RWPE2 (cell line): ENCODE measurements around the gene KRTAP5-4.

Experiments used
- ATAC-seq: fragments of 200-7000 bp; cut with Tn5 transposase; 3 replicates; pipeline ENCODE4 v1.9.1; 2021; ENCODE audit warnings: low read depth
- DNase-seq: peaks from one replicate; pipeline ENCODE4 v3.0.0-alpha.2; 2020; ENCODE audit warnings: low spot score
- H3K27ac ChIP-seq: fragments of 450-650 bp; 2 replicates; pipeline ENCODE4 v1.5.1; 2017; ENCODE audit warnings: mild to moderate bottlenecking; ENCODE audit not compliant: poor library complexity, severe bottlenecking
- H3K27me3 ChIP-seq: fragments of 250-450 bp; sonication (Bioruptor Pico); 2 replicates; pipeline ENCODE4 v1.5.1; 2021; ENCODE audit warnings: mild to moderate bottlenecking, moderate library complexity; ENCODE audit not compliant: insufficient read depth, poor library complexity, severe bottlenecking
- H3K36me3 ChIP-seq: fragments of 250-450 bp; sonication (Bioruptor Pico); 2 replicates; pipeline ENCODE4 v1.5.1; 2020; ENCODE audit warnings: low read depth, mild to moderate bottlenecking, moderate library complexity
- H3K4me1 ChIP-seq: fragments of 250-450 bp; sonication (Bioruptor Pico); 2 replicates; pipeline ENCODE4 v1.5.1; 2021; ENCODE audit warnings: mild to moderate bottlenecking, moderate library complexity; ENCODE audit not compliant: insufficient read depth, poor library complexity, severe bottlenecking
- H3K4me3 ChIP-seq: fragments of 250-450 bp; sonication (Bioruptor Pico); 2 replicates; pipeline ENCODE4 v1.5.1; 2021; ENCODE audit warnings: mild to moderate bottlenecking, moderate library complexity; ENCODE audit not compliant: severe bottlenecking
- H3K9me3 ChIP-seq: fragments of 250-450 bp; sonication (Bioruptor Pico); 2 replicates; pipeline ENCODE4 v1.5.1; 2021; ENCODE audit warnings: mild to moderate bottlenecking, moderate library complexity; ENCODE audit not compliant: severe bottlenecking
- CTCF ChIP-seq: fragments of 450-650 bp; IDR thresholded peaks from one replicate; pipeline ENCODE4 v1.5.1; 2017; ENCODE audit warnings: mild to moderate bottlenecking, moderate library complexity; ENCODE audit not compliant: poor library complexity, severe bottlenecking

The KRTAP5-4 gene

DNA sequence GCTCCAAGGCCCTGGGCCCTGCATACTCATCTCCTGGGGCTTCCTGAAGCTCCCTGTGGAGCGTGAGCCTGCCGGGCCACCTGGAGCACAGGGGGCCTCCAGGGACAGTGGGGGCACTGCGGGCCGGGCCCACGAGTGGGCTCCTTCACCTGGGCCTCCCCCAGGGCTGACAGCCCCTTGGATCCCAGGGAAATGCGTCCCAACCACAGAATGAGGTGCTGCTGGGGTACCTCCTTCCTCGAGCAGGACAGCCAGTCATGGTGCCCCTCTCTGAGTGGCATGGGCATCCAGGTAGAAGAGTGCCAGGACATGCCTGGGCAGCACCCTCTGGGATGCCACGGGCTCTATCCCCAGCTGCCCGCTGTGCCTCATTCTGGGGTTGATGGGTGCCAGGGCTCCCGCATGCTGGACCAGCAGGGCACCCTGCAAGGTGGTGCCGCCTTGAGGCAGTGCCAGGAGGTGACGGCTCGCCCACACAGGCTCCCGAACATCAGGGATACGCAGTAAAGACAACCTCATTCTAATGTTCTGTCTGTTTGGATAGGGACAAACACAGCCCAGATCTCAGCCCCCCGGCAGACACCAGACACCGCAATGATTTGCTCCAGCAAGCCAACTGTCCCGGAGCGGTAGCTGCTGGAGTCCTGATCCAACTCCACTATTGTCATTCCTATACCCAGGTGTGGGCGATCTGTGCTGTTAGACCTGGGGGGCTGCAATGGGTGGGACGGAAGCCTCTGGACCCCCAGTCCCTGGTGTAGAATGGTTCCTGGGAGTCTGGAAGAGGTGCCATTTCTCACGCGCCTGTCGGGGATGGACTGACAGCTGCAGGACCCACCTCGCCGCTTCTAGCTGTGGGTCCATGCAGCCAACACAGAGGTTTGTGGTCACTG is 33.5 kb upstream of the KRTAP5-4 start:
- Histone ChIP-seq H3K4me3 (no peak overlapping the region), H3K9me3 (no peaks in the 10 kb centered on the region), H3K36me3 (no peaks in the 10 kb centered on the region), H3K4me1 (peaks cover under 1% of the 10 kb centered on the region), H3K27me3 (no peaks in the 10 kb centered on the region), H3K27ac (no peak overlapping the region)
- TF ChIP-seq CTCF = no peak
- ATAC-seq (no peak), DNase-seq (no peak)

DNA sequence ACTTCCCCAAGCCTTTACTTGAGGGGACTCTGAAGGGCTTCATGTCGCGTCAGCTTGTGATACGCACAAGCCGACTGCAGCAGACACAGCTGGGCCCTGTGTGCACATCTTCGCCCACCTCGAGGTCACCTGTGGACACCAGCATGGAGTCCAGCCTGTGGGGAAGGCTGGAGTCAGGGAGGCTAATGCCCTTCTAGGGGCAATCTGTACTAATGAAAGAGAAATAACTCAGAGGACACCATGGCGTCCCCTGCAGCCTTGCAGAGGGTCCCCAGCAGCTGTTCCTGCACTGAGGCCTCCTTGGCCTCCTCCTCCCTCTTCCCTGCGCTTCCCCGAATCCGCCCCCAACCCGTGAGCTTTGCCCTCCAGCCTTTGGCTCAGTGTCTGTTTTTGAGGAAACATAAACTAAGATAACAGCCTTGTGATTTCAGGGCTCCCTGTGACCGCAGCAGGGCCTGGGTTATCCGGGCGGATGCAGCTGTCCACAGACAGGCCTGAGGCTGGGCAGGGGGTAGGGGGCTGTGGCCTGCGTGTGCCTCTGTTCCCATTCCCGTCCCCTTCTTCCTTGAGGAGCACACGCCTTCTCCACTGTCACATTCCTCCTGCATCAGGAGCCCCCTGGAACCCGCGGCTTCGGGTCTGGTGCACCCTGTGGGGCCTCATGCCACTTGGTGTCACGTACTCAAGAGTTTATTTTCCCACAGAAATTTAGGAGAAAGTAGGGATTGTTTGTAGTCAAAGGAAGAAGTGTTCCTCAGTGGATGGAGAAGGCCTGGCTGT is 32.6 kb upstream of the KRTAP5-4 start:
- Histone ChIP-seq H3K27me3 (no peaks in the 10 kb centered on the region), H3K9me3 (no peaks in the 10 kb centered on the region), H3K4me1 (peaks cover 6% of the 10 kb centered on the region), H3K4me3 (no peak overlapping the region), H3K36me3 (no peaks in the 10 kb centered on the region), H3K27ac (no peak overlapping the region)
- DNase-seq = no peak
- no peak for TF ChIP-seq CTCF
- ATAC-seq = no peak

DNA sequence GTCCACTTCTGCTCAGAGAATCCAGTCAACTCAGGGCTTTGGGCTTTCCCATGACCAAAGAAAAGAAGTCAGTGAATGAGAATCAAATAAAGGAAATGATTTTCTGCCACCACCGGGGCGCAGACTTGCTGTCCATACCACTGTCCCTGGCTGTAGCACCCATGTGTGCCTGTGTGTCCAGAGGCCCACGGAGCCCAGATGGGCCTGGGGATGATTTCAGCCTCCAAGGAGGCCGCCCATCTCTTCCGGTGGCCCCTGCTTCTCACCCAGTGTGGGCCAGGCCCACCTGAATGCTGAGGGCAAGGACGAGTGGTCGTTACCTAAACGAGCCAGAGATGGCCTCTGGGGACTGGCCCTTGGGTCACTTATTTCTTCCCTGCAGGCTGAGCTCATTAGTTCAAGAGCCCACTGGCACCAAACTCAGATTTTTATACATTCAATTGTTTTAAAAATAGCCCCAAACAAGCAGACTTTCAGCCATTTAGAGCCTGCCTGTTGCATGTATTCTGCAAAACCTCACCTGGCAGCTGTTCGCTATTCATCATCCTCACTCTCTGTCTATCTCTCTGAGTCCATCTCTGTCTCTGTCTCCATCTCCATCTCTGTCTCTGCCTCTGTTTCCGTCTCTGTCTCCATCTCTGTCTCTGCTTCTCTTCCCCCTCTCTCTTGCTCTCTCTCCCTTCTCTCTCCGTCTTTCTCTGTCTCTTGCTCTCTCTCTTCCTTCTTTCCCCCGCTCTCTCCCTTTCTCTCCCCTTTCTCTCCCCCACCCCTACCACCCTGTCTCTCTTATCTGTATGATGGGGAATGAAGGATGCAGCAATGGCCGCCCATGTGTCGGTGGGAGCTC is 31.8 kb upstream of the KRTAP5-4 start:
- Histone ChIP-seq H3K36me3 (no peaks in the 10 kb centered on the region), H3K4me1 (peaks cover 6% of the 10 kb centered on the region), H3K27ac (no peak overlapping the region), H3K27me3 (no peaks in the 10 kb centered on the region), H3K9me3 (no peaks in the 10 kb centered on the region), H3K4me3 (no peak overlapping the region)
- no peak for TF ChIP-seq CTCF
- ATAC-seq (no peak), DNase-seq (no peak)

- TF ChIP-seq CTCF = peak; percentile 90
- no peak for DNase-seq
- no peaks in the 10 kb centered on the region for H3K36me3 ChIP-seq
- H3K4me1 ChIP-seq = peaks cover 6% of the 10 kb centered on the region
- H3K4me3 ChIP-seq = no peak overlapping the region
- H3K27ac ChIP-seq = no peak overlapping the region
- ATAC-seq = peak; percentile 81
- H3K27me3 ChIP-seq = no peaks in the 10 kb centered on the region
- no peaks in the 10 kb centered on the region for H3K9me3 ChIP-seq
Measured at GRCh38 chr11:1652771-1653540, 31.0 kb upstream of the KRTAP5-4 start.
